Spleen (tissue), 7 donors: Measurements from ENCODE around the gene B4GALNT4.

Experiments used
- CTCF ChIP-seq, 11 experiments: fragments of 200-600 bp in 7 of 11; fragments of 450-650 bp in 4 of 11; sonication (generic) in 4 of 11; IDR thresholded peaks in 8 of 11; conservative IDR thresholded peaks in 3 of 11; 1 replicate in 7 of 11; 2 replicates in 4 of 11; pipeline versions ENCODE4 v1.4.0 to v1.8.0; 2016 to 2021; ENCODE audit warnings: antibody characterized with exemption in 11 of 11, inconsistent platforms in 4 of 11, mild to moderate bottlenecking in 1 of 11
- POLR2A ChIP-seq, 3 donors: fragments of 450-650 bp; IDR thresholded peaks; one replicate each; pipeline ENCODE4 v1.5.1; 2017; ENCODE audit warnings: antibody characterized with exemption in 3 of 3, mild to moderate bottlenecking in 1 of 3
- POLR2AphosphoS5 ChIP-seq, 3 donors: sonication (generic); formaldehyde crosslinking; IDR thresholded peaks; one replicate each; pipeline ENCODE4 v1.5.1; 2017; ENCODE audit warnings: antibody characterized with exemption in 3 of 3
- donor health status: DM: no; HTN: no; CAD: no; lungs with moderate emphysema.
- donor health status: DM: no; HTN: no; CAD: no.
- donor health status: DM: no; HTN: no; CAD: no.

GRCh38 chr11:376531-377173 is 7.4 kb downstream of the B4GALNT4 start:
- TF ChIP-seq CTCF (IDR thresholded peaks at IDR 0.05 in 8 of 11, conservative IDR thresholded peaks at IDR 0.05 in 3 of 11) (no peak), POLR2A (IDR thresholded peaks at IDR 0.05) (no peak), POLR2AphosphoS5 (IDR thresholded peaks at IDR 0.05) (no peak)
